ENCODE results near the gene FBXO3. TPM values are rescaled to one million over a fixed set of nuclear protein-coding genes. Genes with fewer than 3 reads are reported as not detected.

Gene FBXO3
- total RNA-seq, 1 donor from 2014 or later, result 29.7 TPM

DNA sequence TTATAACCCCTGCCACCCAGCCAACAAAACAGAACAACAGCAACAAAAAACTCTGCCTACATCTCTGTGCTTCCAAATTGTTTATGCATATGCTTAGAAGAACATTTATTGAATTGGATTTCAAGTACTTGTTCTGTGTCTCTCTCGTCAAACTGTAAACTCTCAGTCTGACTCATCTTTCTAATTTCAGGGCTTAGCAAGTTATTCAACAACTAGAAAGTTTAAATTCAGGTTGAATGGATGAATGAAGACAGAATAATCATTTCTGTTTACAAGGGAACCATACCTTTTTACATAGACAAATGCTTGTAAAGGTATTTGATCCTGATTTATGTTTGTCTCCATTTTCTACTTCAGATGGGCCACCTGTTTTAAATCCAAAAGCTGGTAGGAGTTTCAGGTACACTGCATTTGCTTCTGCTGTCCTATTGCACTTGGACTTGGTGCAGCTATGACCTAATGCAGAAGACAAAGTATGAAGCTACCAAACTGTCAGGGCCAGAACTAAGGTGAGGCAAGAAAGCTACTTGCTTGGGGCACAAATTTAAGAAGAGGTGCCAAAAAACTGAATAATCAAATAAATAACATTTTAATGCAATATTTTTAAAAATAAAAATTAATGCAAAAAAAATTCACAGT, 1.6 kb upstream of the FBXO3 start:
- no peak overlapping the region for H3K27ac ChIP-seq
- H3K36me3 ChIP-seq, result no peaks in the 10 kb centered on the region
- H3K27me3 ChIP-seq, result no peaks in the 10 kb centered on the region
- no peaks in the 10 kb centered on the region for H3K9me3 ChIP-seq
- peaks cover 38% of the 10 kb centered on the region for H3K4me1 ChIP-seq
- no peak for DNase-seq (ENCODE audit: extremely low spot score in 2 of 2)
- no peak overlapping the region for H3K4me3 ChIP-seq
- TF ChIP-seq POLR2A (IDR thresholded peaks at IDR 0.05) (no peak), POLR2AphosphoS5 (IDR thresholded peaks at IDR 0.05; ENCODE audit: insufficient read depth in 1 of 2, low read depth in 1 of 2) (no peak)
- TF ChIP-seq, protein P1, sequence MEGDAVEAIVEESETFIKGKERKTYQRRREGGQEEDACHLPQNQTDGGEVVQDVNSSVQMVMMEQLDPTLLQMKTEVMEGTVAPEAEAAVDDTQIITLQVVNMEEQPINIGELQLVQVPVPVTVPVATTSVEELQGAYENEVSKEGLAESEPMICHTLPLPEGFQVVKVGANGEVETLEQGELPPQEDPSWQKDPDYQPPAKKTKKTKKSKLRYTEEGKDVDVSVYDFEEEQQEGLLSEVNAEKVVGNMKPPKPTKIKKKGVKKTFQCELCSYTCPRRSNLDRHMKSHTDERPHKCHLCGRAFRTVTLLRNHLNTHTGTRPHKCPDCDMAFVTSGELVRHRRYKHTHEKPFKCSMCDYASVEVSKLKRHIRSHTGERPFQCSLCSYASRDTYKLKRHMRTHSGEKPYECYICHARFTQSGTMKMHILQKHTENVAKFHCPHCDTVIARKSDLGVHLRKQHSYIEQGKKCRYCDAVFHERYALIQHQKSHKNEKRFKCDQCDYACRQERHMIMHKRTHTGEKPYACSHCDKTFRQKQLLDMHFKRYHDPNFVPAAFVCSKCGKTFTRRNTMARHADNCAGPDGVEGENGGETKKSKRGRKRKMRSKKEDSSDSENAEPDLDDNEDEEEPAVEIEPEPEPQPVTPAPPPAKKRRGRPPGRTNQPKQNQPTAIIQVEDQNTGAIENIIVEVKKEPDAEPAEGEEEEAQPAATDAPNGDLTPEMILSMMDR (IDR thresholded peaks at IDR 0.05), result no peak
- intact Hi-C loops (cut with DNase I), result no loop called here

DNA sequence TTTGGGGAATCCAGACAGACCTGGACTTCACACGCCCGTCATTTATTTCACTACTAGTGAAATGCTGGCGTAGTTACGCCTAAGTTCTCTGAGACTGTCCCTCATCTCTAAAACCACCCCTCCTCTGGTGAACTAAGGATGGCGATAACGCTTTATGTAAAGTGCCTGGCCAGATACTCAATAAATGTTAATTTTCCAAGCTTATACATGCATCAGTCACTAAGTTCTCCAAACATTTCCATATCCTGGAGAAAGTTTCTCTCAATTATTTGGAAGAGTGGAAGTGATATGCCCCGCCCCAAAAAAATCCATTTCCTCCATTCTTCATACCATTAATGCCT, 1.1 kb upstream of the FBXO3 start:
- Histone ChIP-seq H3K4me1 (peaks cover 42% of the 10 kb centered on the region), H3K4me3 (peak overlapping the region in 1 of 2 donors; percentile 75), H3K36me3 (peaks cover 0 to under 1% of the 10 kb centered on the region in 2 donors), H3K27ac (peak overlapping the region; percentile 88), H3K9me3 (no peaks in the 10 kb centered on the region), H3K27me3 (no peaks in the 10 kb centered on the region)
- intact Hi-C loops (cut with DNase I), result no loop called here
- no peak for DNase-seq (ENCODE audit: extremely low spot score in 2 of 2)
- no peak for TF ChIP-seq POLR2AphosphoS5 (IDR thresholded peaks at IDR 0.05; ENCODE audit: insufficient read depth in 1 of 2, low read depth in 1 of 2)
- TF ChIP-seq, protein P1 (IDR thresholded peaks at IDR 0.05), result no peak

DNA sequence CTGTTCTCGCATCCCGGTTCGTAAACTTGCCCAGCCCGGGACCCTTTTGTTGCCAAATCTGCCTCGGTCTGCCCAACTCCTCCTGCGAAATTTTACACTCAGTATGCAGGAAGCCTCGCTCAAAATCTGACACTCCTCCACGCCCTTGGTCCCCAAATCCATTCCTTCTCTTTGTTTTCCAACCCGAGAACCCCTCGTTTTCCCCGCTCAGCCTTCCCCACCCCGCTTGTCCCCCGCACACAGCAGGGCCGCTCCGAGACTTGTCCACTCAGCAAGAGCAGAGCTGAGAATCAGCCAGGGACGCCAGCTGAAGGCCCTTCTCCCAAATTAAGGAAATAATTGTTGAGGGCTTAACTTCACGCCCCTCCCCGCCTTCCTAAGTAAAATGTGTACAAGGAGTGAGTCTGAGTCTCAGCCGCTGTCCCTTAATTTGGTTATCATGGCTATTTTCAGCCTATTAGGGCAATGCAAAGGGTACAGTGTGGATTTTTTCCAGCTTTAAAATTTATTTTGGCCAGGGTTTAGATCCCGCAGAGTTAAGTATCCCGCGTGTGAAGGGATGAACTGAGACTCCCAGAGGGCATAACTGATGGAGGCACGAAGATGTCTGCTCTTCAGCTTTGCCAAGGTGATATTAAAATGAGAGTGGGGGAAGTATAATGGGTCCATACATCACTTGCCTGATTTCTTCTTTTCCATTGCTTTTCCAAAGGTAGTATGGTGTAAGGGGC, 581 bp upstream of the FBXO3 start:
- TF ChIP-seq, protein P1 (IDR thresholded peaks at IDR 0.05), result no peak
- TF ChIP-seq POLR2AphosphoS5 (IDR thresholded peaks at IDR 0.05; ENCODE audit: insufficient read depth in 1 of 2, low read depth in 1 of 2), result peak in 1 of 2 donors; percentile 4
- Histone ChIP-seq H3K27ac (peak overlapping the region; percentile 88), H3K9me3 (no peaks in the 10 kb centered on the region), H3K36me3 (peaks cover 0 to 6% of the 10 kb centered on the region in 2 donors), H3K4me3 (peak overlapping the region; percentile 75 to 96), H3K27me3 (no peaks in the 10 kb centered on the region), H3K4me1 (peaks cover 47% of the 10 kb centered on the region)
- no peak for DNase-seq (ENCODE audit: extremely low spot score in 2 of 2)
- intact Hi-C loops (cut with DNase I), result no loop called here

DNA sequence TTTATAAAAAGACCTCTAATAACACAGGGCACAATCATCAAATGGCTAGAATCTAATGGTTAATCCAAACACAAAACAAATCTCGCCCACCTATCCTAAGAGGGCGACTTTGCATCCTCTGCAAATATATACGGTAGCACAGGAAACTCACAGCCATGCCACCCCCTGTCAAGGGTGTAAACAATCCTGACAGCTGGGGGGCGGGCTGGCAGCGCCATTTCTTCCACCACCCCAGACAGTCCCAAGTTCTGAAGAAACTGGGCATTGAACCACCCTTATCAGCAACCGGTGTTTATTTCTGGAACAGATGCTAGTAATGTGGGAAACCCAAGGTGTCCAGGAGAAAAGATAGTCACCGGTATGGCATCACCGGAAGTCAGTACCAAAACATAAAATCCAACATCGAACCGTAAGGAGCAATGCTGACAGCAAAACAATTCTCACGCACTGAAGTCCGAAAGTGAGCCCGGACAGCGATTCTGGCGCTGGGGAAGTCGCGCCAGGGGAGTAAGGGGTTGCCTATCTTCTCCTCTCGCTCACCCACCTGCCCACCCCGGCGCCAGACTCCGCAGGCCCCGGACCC, 825 bp downstream of the FBXO3 start:
- intact Hi-C loops (cut with DNase I), result no loop called here
- Histone ChIP-seq H3K4me1 (peaks cover 47% of the 10 kb centered on the region), H3K27ac (peak overlapping the region; percentile 88), H3K36me3 (peaks cover 0 to 15% of the 10 kb centered on the region in 2 donors), H3K27me3 (no peaks in the 10 kb centered on the region), H3K9me3 (no peaks in the 10 kb centered on the region), H3K4me3 (peak overlapping the region; percentile 75 to 96)
- no peak for DNase-seq (ENCODE audit: extremely low spot score in 2 of 2)
- TF ChIP-seq POLR2A (IDR thresholded peaks at IDR 0.05), result no peak
- no peak for TF ChIP-seq POLR2AphosphoS5 (IDR thresholded peaks at IDR 0.05; ENCODE audit: insufficient read depth in 1 of 2, low read depth in 1 of 2)
- TF ChIP-seq, protein P1 (IDR thresholded peaks at IDR 0.05), result no peak

DNA sequence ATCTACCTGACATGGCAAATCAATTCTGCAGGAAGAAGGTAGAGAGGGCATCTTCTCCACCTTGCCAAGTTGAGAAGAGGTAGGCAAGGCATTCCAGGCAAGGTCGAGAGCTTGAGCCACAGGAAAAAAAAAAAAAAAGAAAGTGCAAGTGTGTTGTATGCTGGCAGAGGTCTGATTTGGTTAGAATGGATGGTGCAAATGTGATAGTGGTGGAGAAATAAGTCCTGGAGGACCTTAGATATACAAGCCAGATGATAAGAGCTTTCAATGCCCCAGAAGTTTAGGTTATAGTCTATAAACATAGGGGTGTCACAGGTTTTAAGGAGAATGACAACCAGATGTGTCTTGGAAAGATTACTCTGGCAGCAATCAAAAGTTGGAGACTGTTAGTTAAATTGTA, 1.4 kb downstream of the FBXO3 start:
- Histone ChIP-seq H3K27ac (no peak overlapping the region), H3K4me3 (peak overlapping the region; percentile 75 to 96), H3K36me3 (peaks cover 0 to 21% of the 10 kb centered on the region in 2 donors), H3K9me3 (no peaks in the 10 kb centered on the region), H3K4me1 (peaks cover 47% of the 10 kb centered on the region), H3K27me3 (no peaks in the 10 kb centered on the region)
- intact Hi-C loops (cut with DNase I), result no loop called here
- TF ChIP-seq POLR2AphosphoS5 (IDR thresholded peaks at IDR 0.05; ENCODE audit: insufficient read depth in 1 of 2, low read depth in 1 of 2) (no peak), POLR2A (IDR thresholded peaks at IDR 0.05) (no peak)
- TF ChIP-seq, protein P1 (IDR thresholded peaks at IDR 0.05), result no peak
- DNase-seq (ENCODE audit: extremely low spot score in 2 of 2), result no peak
